GM19240 (cell line): Measurements from ENCODE around the gene CMTM3.
"Not testable (repeated sequence)": the region's sequence is repeated elsewhere in the genome, so short reads cannot be mapped to it uniquely, and the experiment has no call there.

Source experiments
- DNase-seq: peaks from one replicate; pipeline ENCODE4 v3.0.0; 2011; ENCODE audit warnings: low spot score; ENCODE audit not compliant: insufficient read length

Gene CMTM3

DNA sequence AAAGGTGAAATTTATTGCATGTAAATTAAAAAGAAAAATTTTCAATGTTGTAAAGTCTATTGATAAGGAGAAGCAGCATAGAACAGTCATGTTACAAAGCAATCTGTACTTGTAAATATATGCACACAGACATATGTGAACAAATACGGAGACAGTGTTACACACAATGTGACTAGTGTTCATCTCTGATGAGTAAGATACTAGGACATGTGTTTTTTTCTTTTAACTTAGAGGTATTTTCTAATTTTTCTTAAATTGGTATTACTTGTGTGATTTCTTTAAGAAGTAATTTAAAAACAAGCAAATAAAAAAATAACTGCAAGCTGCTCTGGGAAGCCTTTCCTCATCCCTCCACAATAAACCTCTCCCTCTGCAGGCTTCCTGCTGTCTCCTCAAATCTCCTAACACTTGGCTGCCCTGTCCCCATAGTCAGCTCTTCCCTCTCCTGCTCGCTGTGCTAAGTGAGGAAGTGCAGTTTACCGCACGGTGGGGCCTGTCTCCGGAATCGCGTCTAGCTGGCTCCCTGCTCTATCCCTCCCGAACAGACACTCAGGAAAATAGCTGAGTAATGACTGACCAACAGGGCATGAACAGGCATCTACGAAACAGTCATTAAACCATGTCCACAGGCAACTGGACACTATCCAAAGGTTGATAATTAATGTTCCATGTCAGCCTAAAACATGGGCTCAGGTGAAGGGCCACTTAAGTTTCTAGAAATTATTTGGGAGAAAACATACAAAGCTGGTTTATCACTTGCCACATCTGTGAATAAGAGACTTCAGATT, 56.1 kb downstream of the CMTM3 start:
- DNase-seq, result no peak

GRCh38 chr16:66661210-66661560, 56.7 kb downstream of the CMTM3 start:
- DNase-seq, result no peak

DNA sequence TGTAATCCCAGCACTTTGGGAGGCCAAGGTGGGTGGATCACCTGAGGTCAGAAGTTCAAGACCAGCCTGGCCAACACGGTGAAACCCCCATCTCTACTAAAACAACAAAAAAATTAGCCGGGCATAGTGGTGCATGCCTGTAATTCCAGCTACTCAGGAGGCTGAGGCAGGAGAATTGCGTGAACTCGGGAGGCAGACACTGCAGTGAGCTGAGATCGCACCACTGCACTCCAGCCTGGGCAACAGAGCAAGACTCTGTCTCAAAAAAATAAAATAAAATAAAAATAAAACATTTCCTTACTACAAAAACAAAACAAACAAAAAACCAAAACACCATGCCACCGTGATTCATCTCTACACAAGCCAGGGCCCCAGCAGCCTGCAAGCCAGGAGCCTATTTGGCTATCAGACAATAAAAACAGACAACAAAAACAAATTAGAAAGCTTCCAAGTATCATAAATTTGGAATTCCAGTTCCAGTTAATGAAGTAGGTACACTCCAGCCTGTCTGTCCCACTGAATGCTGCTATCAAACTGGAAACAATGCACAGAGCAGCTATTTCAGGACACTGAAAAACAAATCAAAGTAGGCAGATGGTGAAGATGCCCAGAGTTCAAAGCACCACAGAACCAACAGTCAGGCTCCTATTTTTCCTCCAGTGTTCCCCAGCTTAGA, 57.3 kb downstream of the CMTM3 start:
- DNase-seq, result not testable (repeated sequence)

- no peak for DNase-seq
Measured at GRCh38 chr16:66662445-66663194, 58.1 kb downstream of the CMTM3 start.
